Lung (tissue), 12 donors: Measurements from ENCODE around the gene ICAM4. TPM values are rescaled to one million over a fixed set of nuclear protein-coding genes. Genes with fewer than 3 reads are reported as not detected.

Experiments used
- ATAC-seq: fragments of 200-7000 bp; cut with Tn5 transposase; one replicate; pipeline ENCODE4 v1.9.1; 2020; ENCODE audit warnings: moderate number of reproducible peaks; ENCODE audit not compliant: insufficient read depth, low FRiP score
- DNase-seq, 3 donors: peaks; one replicate each; pipeline ENCODE4 v3.0.0-alpha.2; 2013 to 2017
- H3K27ac ChIP-seq, 2 donors: one replicate each; pipeline ENCODE4 v1.5.1; 2013; ENCODE audit warnings: mild to moderate bottlenecking in 2 of 2, moderate library complexity in 2 of 2, control low read depth in 1 of 2, inconsistent platforms in 1 of 2, low read depth in 1 of 2, low read length in 1 of 2
- H3K27me3 ChIP-seq, 3 donors: one replicate each; pipeline ENCODE4 v1.5.1; 2013; ENCODE audit warnings: low read length in 2 of 3; ENCODE audit not compliant: control insufficient read depth in 3 of 3, insufficient read depth in 3 of 3
- H3K36me3 ChIP-seq, 4 donors: one replicate each; pipeline ENCODE4 v1.5.1; 2013; ENCODE audit warnings: low read length in 4 of 4, mild to moderate bottlenecking in 1 of 4, moderate library complexity in 1 of 4; ENCODE audit not compliant: control insufficient read depth in 4 of 4, insufficient read depth in 4 of 4
- H3K4me1 ChIP-seq, 5 donors: one replicate each; pipeline ENCODE4 v1.5.1; 2013; ENCODE audit warnings: low read length in 5 of 5, mild to moderate bottlenecking in 2 of 5, moderate library complexity in 1 of 5; ENCODE audit not compliant: control insufficient read depth in 5 of 5, insufficient read depth in 5 of 5
- H3K4me3 ChIP-seq: one replicate; pipeline ENCODE4 v1.5.1; 2013; ENCODE audit warnings: mild to moderate bottlenecking, control low read depth, moderate library complexity
- H3K9ac ChIP-seq, 2 donors: one replicate each; pipeline ENCODE4 v1.5.1; 2013; ENCODE audit warnings: low read length in 2 of 2, control low read depth in 1 of 2; ENCODE audit not compliant: insufficient read depth in 1 of 2
- H3K9me3 ChIP-seq, 4 donors: one replicate each; pipeline ENCODE4 v1.5.1; 2013; ENCODE audit warnings: low read length in 3 of 4, mild to moderate bottlenecking in 1 of 4, moderate library complexity in 1 of 4; ENCODE audit not compliant: control insufficient read depth in 4 of 4, insufficient read depth in 3 of 4
- CTCF ChIP-seq: IDR thresholded peaks from 2 replicates; pipeline ENCODE4 v1.5.1; 2012; ENCODE audit warnings: mild to moderate bottlenecking; ENCODE audit errors: control extremely low read depth, extremely low read depth
- WGBS, 2 donors: extraction: QIAGEN DNeasy Blood & Tissue Kit; methylation state at CpG; one replicate each; pipeline ENCODE4 v1.1.7; 2013; 5-methylcytosine and 5-hydroxymethylcytosine counted together
- polyA plus RNA-seq, 2 donors: library from polyadenylated mRNA; stranded (reverse); fragments of 200-250 nt; gene quantifications; one replicate each; pipeline ENCODE4 v1.2.1, GENCODE V29; 2013
- total RNA-seq, 2 donors: library from RNA; depleted of rRNA in 1 of 2; stranded (reverse); fragments of >200 nt in 1 of 2; gene quantifications; one replicate each; pipeline ENCODE4 v1.2.1, GENCODE V29; 2014 to 2021
- donor health status: control.
- donor health status: control.
- donor health status: Bipolar disorder and iron deficiency.
- donor health status: healthy.
- donor health status: DM: yes; HTN: yes; CAD: no.

ICAM4 gene
- total and polyA plus RNA-seq, 4 donors, result 4.6 to 38.8 (median 8.1) TPM

- no peak for TF ChIP-seq CTCF
- WGBS, 2 donors, result 88 to 90% methylated on average over 24 to 29 of the region's 29 CpGs
- DNase-seq (no peak), ATAC-seq (no peak)
- no peak overlapping the region for H3K27ac ChIP-seq
- no peaks in the 10 kb centered on the region for H3K27me3 ChIP-seq
- no peak overlapping the region for H3K9ac ChIP-seq
- no peak overlapping the region for H3K4me3 ChIP-seq
- no peaks in the 10 kb centered on the region for H3K9me3 ChIP-seq
- peaks cover under 1 to 49% (median 19%) of the 10 kb centered on the region in 4 donors for H3K36me3 ChIP-seq
- peaks cover 0 to 12% (median 0%) of the 10 kb centered on the region in 5 donors for H3K4me1 ChIP-seq
Observed at GRCh38 chr19:10317045-10317856, 30.5 kb downstream of the ICAM4 start.

GRCh38 chr19:10317857-10318462 lies 31.2 kb downstream of the ICAM4 start:
- Histone ChIP-seq H3K27me3 (no peaks in the 10 kb centered on the region), H3K4me1 (peaks cover 0 to 12% (median 0%) of the 10 kb centered on the region in 5 donors), H3K9me3 (no peaks in the 10 kb centered on the region), H3K36me3 (peaks cover 3 to 56% (median 20%) of the 10 kb centered on the region in 4 donors), H3K4me3 (no peak overlapping the region), H3K9ac (no peak overlapping the region), H3K27ac (no peak overlapping the region)
- DNase-seq (no peak), ATAC-seq (no peak)
- no peak for TF ChIP-seq CTCF
- WGBS, 2 donors, result 93 to 94% methylated on average over 14 to 15 of the region's 15 CpGs

- peaks cover 3 to 64% (median 20%) of the 10 kb centered on the region in 4 donors for H3K36me3 ChIP-seq
- TF ChIP-seq CTCF, result no peak
- 92 to 95% methylated on average over 13 of the region's 13 CpGs for WGBS, 2 donors
Observed at GRCh38 chr19:10318807-10319682, 32.3 kb downstream of the ICAM4 start.

More at GRCh38 chr19:10318807-10319682, 32.3 kb downstream of the ICAM4 start:
- H3K9ac ChIP-seq, result no peak overlapping the region
- DNase-seq (no peak), ATAC-seq (no peak)
- no peak overlapping the region for H3K27ac ChIP-seq
- H3K4me3 ChIP-seq, result no peak overlapping the region
- no peaks in the 10 kb centered on the region for H3K27me3 ChIP-seq
- H3K4me1 ChIP-seq, result peaks cover 0 to 12% (median 0%) of the 10 kb centered on the region in 5 donors
- no peaks in the 10 kb centered on the region for H3K9me3 ChIP-seq
